ENCODE data around the gene ADGRL3. TPM values are rescaled to one million over a fixed set of nuclear protein-coding genes. Genes with fewer than 3 reads are reported as not detected.

ADGRL3 gene
- total and polyA plus RNA-seq, 8 donors: 0.08 to 1.4 (median 0.24) TPM

- Histone ChIP-seq H3K4me1 (no peaks in the 10 kb centered on the region), H3K36me3 (no peaks in the 10 kb centered on the region), H3K27ac (no peak overlapping the region), H3K27me3 (no peaks in the 10 kb centered on the region), H3K9me3 (no peaks in the 10 kb centered on the region), H3K4me3 (no peak overlapping the region)
- ATAC-seq: no peak
- intact Hi-C loops (cut with DNase I): no loop called here
- FAIRE-seq: no peak
- no peak for DNase-seq
- WGBS, 2 donors: 47 to 56% methylated on average over 1 of the region's 1 CpG
- no peak for TF ChIP-seq CTCF (IDR thresholded peaks at IDR 0.05)
Observed at GRCh38 chr4:62077406-62077805, 877.3 kb downstream of the ADGRL3 start.

- no peaks in the 10 kb centered on the region for H3K36me3 ChIP-seq
- H3K4me1 ChIP-seq: no peaks in the 10 kb centered on the region
- no peak for TF ChIP-seq CTCF (IDR thresholded peaks at IDR 0.05)
- FAIRE-seq: no peak
- DNase-seq: no peak
- WGBS, 2 donors: 14 to 19% methylated on average over 1 of the region's 1 CpG
- H3K27me3 ChIP-seq: no peaks in the 10 kb centered on the region
- H3K9me3 ChIP-seq: no peaks in the 10 kb centered on the region
- ATAC-seq: no peak
- no peak overlapping the region for H3K27ac ChIP-seq
- intact Hi-C loops (cut with DNase I): no loop called here
- H3K4me3 ChIP-seq: no peak overlapping the region
Observed at GRCh38 chr4:62080431-62080830, 880.3 kb downstream of the ADGRL3 start.

- Histone ChIP-seq H3K4me3 (no peak overlapping the region), H3K36me3 (no peaks in the 10 kb centered on the region), H3K27ac (no peak overlapping the region), H3K9me3 (no peaks in the 10 kb centered on the region), H3K4me1 (no peaks in the 10 kb centered on the region), H3K27me3 (no peaks in the 10 kb centered on the region)
- no peak for ATAC-seq
- intact Hi-C loops (cut with DNase I): no loop called here
- TF ChIP-seq CTCF (IDR thresholded peaks at IDR 0.05): no peak
- FAIRE-seq: no peak
- no peak for DNase-seq
Observed at GRCh38 chr4:62087706-62088105, 887.6 kb downstream of the ADGRL3 start.

GRCh38 chr4:62093735-62094134 is 893.6 kb downstream of the ADGRL3 start:
- TF ChIP-seq CTCF (IDR thresholded peaks at IDR 0.05): no peak
- Histone ChIP-seq H3K27me3 (no peaks in the 10 kb centered on the region), H3K9me3 (no peaks in the 10 kb centered on the region), H3K27ac (no peak overlapping the region), H3K4me1 (no peaks in the 10 kb centered on the region), H3K36me3 (no peaks in the 10 kb centered on the region), H3K4me3 (no peak overlapping the region)
- FAIRE-seq (no peak), DNase-seq (no peak), ATAC-seq (no peak)
- intact Hi-C loops (cut with DNase I): no loop called here
- WGBS, 2 donors: 81 to 84% methylated on average over 4 of the region's 4 CpGs

GRCh38 chr4:62096881-62097280 is 896.8 kb downstream of the ADGRL3 start:
- ATAC-seq (no peak), DNase-seq (no peak), FAIRE-seq (no peak)
- Histone ChIP-seq H3K27me3 (no peaks in the 10 kb centered on the region), H3K9me3 (no peaks in the 10 kb centered on the region), H3K27ac (no peak overlapping the region), H3K4me3 (no peak overlapping the region), H3K4me1 (no peaks in the 10 kb centered on the region), H3K36me3 (no peaks in the 10 kb centered on the region)
- intact Hi-C loops (cut with DNase I): no loop called here
- WGBS, 2 donors: 17 to 26% methylated on average over 2 of the region's 2 CpGs
- TF ChIP-seq CTCF (IDR thresholded peaks at IDR 0.05): no peak

All from pancreas (tissue), 10 donors.